K562 (cell line): Measurements from ENCODE around the gene KCNQ4. TPM values are rescaled to one million over a fixed set of nuclear protein-coding genes. Genes with fewer than 3 reads are reported as not detected.

ENCODE experiments used
- ATAC-seq: fragments of 200-7000 bp; cut with Tn5 transposase; 3 replicates; pipeline ENCODE4 v1.9.1; 2020; ENCODE audit warnings: moderate library complexity
- BruUV-seq: library from RNA; stranded (reverse); fragments of 400-500 nt; replicated peaks from 2 replicates; lab custom pipeline; 2021; lab: Mats Ljungman, UMichigan
- CTCF ChIA-PET: fragments of 300-600 bp; formaldehyde crosslinking; extraction: SDS; loops from one replicate; lab custom pipeline; 2021; ENCODE audit warnings: low intra/inter-chr PET ratio; lab: Yijun Ruan, JAX
- POLR2A ChIA-PET: fragments of 300-600, 350-650 bp; sonication (Branson Sonifier 250); formaldehyde crosslinking; extraction: SDS; loops from one replicate; lab custom pipeline; 2021; ENCODE audit warnings: antibody characterized with exemption, inconsistent platforms; lab: Yijun Ruan, JAX
- DNase-seq, 4 experiments: peaks; one replicate each; pipeline versions ENCODE4 v3.0.0 to v3.0.0-alpha.2; 2011 to 2018; ENCODE audit warnings: low spot score in 3 of 4, mixed read lengths in 3 of 4; ENCODE audit errors: extremely low read depth in 1 of 4
- FAIRE-seq: peaks from 2 replicates; lab custom pipeline; 2011; peaks lifted over from hg19 to GRCh38; lab: Jason Lieb, UNC
- H2AFZ ChIP-seq: 2 replicates; pipeline ENCODE4 v1.6.0; 2011; ENCODE audit warnings: low read depth, low read length, control low read depth, inconsistent platforms
- H3K27ac ChIP-seq: fragments of 200-600 bp; 3 replicates; pipeline ENCODE4 v1.8.0; 2011; ENCODE audit warnings: low read depth, mild to moderate bottlenecking, control low read depth, inconsistent platforms, low read length, moderate library complexity, mixed read lengths; ENCODE audit errors: extremely low read depth
- H3K27me3 ChIP-seq, 2 experiments: fragments of 300-600 bp in 1 of 2; 2 replicates in 1 of 2; 3 replicates in 1 of 2; pipeline versions ENCODE4 v1.6.0 to v1.8.0; 2011; ENCODE audit warnings: inconsistent platforms in 2 of 2, low read length in 2 of 2, mild to moderate bottlenecking in 1 of 2, mixed read lengths in 1 of 2, moderate library complexity in 1 of 2; ENCODE audit not compliant: control insufficient read depth in 2 of 2, insufficient read depth in 2 of 2
- H3K36me3 ChIP-seq: fragments of 300-600 bp; 3 replicates; pipeline ENCODE4 v1.8.0; 2011; ENCODE audit warnings: mild to moderate bottlenecking, low read length, inconsistent platforms; ENCODE audit not compliant: control insufficient read depth, insufficient read depth
- H3K4me1 ChIP-seq, 2 experiments: fragments of 200-600 bp in 1 of 2; replicated peaks in 1 of 2; 2 replicates in 1 of 2; 3 replicates in 1 of 2; pipeline versions ENCODE4 v1.5.1 to v1.8.0; 2011; ENCODE audit warnings: inconsistent platforms in 2 of 2, low read length in 2 of 2, mild to moderate bottlenecking in 1 of 2, mixed read lengths in 1 of 2, moderate library complexity in 1 of 2; ENCODE audit not compliant: control insufficient read depth in 2 of 2, insufficient read depth in 2 of 2
- H3K4me2 ChIP-seq: 2 replicates; pipeline ENCODE4 v1.6.1; 2011; ENCODE audit warnings: low read length, control low read depth, inconsistent platforms, mixed read lengths; ENCODE audit not compliant: insufficient read depth
- H3K4me3 ChIP-seq: fragments of 200-600 bp; sonication (generic), shearing (Covaris generic); 2 replicates; pipeline ENCODE4 v1.5.1; 2016; ENCODE audit warnings: control low read depth, inconsistent platforms
- H3K79me2 ChIP-seq: fragments of 200-600 bp; 3 replicates; pipeline ENCODE4 v1.8.0; 2011; ENCODE audit warnings: low read length, inconsistent platforms; ENCODE audit not compliant: control insufficient read depth, insufficient read depth
- H3K9ac ChIP-seq, 2 experiments: 2 replicates each; pipeline versions ENCODE4 v1.6.0 to v1.6.1; 2011; ENCODE audit warnings: low read depth in 2 of 2, low read length in 2 of 2, control low read depth in 1 of 2, inconsistent platforms in 1 of 2, mild to moderate bottlenecking in 1 of 2, mixed read lengths in 1 of 2; ENCODE audit not compliant: insufficient read depth in 1 of 2
- H3K9me1 ChIP-seq: one replicate; pipeline ENCODE4 v1.6.0; 2011; ENCODE audit warnings: inconsistent platforms, mild to moderate bottlenecking, low read length, moderate library complexity; ENCODE audit not compliant: control insufficient read depth, insufficient read depth
- H3K9me3 ChIP-seq: replicated peaks from 2 replicates; pipeline ENCODE4 v1.5.1; 2011; ENCODE audit warnings: low read depth, low read length, inconsistent platforms; ENCODE audit not compliant: control insufficient read depth, insufficient read depth
- H4K20me1 ChIP-seq: replicated peaks from 2 replicates; pipeline ENCODE4 v1.6.1; 2011; ENCODE audit warnings: low read length, inconsistent platforms, mixed read lengths; ENCODE audit not compliant: control insufficient read depth, insufficient read depth
- CBX1 ChIP-seq: sonication (generic); IDR thresholded peaks from 2 replicates; pipeline ENCODE4 v1.6.1; 2016; ENCODE audit warnings: antibody characterized with exemption, low read depth, mild to moderate bottlenecking
- CLOCK ChIP-seq: fragments of 250-450 bp; sonication (Bioruptor Pico); IDR thresholded peaks from 2 replicates; pipeline ENCODE4 v1.4.0; 2020; ENCODE audit warnings: mild to moderate bottlenecking, moderate library complexity, borderline replicate concordance
- MYC ChIP-seq, 2 experiments: fragments of 250-450 bp in 1 of 2; sonication (Bioruptor Pico) in 1 of 2; IDR thresholded peaks; 2 replicates each; pipeline versions ENCODE4 v1.5.1 to v1.6.1; 2012 to 2021; ENCODE audit warnings: low read depth in 2 of 2, borderline replicate concordance in 1 of 2, improper control_type of control experiment in 1 of 2, low read length in 1 of 2, mild to moderate bottlenecking in 1 of 2, moderate library complexity in 1 of 2
- NBN ChIP-seq: fragments of 450-650 bp; IDR thresholded peaks from 2 replicates; pipeline ENCODE4 v1.6.1; 2016; ENCODE audit warnings: low read depth, mild to moderate bottlenecking
- POU5F1 ChIP-seq: fragments of 150-350 bp; IDR thresholded peaks from 2 replicates; pipeline ENCODE4 v1.6.1; 2014; ENCODE audit warnings: borderline replicate concordance, low read length, low read depth, mild to moderate bottlenecking; ENCODE audit not compliant: partially characterized antibody
- RB1 ChIP-seq: fragments of 450-650 bp; IDR thresholded peaks from 2 replicates; pipeline ENCODE4 v1.6.1; 2017; ENCODE audit warnings: low read depth, mild to moderate bottlenecking
- RBBP5 ChIP-seq: fragments of 200-600 bp; sonication (generic); IDR thresholded peaks from 2 replicates; pipeline ENCODE4 v1.6.1; 2012; ENCODE audit warnings: borderline replicate concordance, mild to moderate bottlenecking, low read length, control low read depth, inconsistent platforms; ENCODE audit not compliant: insufficient read depth, poor library complexity, severe bottlenecking
- SMARCE1 ChIP-seq: fragments of 450-650 bp; IDR thresholded peaks from 2 replicates; pipeline ENCODE4 v1.7.1; 2016; ENCODE audit warnings: mild to moderate bottlenecking
- TARDBP ChIP-seq: fragments of 450-650 bp; IDR thresholded peaks from 2 replicates; pipeline ENCODE4 v1.6.1; 2016
- ZBTB1 ChIP-seq: sonication (generic); formaldehyde crosslinking; IDR thresholded peaks from 2 replicates; pipeline ENCODE4 v1.8.1; 2023; ENCODE audit warnings: missing genetic modification reagents, low read depth, mild to moderate bottlenecking, borderline replicate concordance
- ZKSCAN8 ChIP-seq: fragments of 200-800 bp; sonication (Bioruptor generic); IDR thresholded peaks from 2 replicates; pipeline ENCODE4 v1.6.1; 2016; ENCODE audit warnings: missing genetic modification characterization, missing compliant biosample characterization
- ZNF586 ChIP-seq: fragments of 450-650 bp; formaldehyde crosslinking; conservative IDR thresholded peaks from 2 replicates; pipeline ENCODE4 v1.4.0; 2020; ENCODE audit warnings: mild to moderate bottlenecking, moderate library complexity
- WGBS: fragments of 100-300 bp; shearing (Covaris generic); methylation state at CpG from one replicate; pipeline ENCODE4 v1.1.6; 2016; ENCODE audit warnings: low coverage, mixed read lengths; ENCODE audit not compliant: insufficient coverage; ENCODE audit errors: missing lambda C conversion rate; 5-methylcytosine and 5-hydroxymethylcytosine counted together
- in situ Hi-C: fragments of 300-500 bp; cut with MboI; formaldehyde crosslinking; loops from 4 replicates; pipeline ENCODE4 v1.15.0; 2018; ENCODE audit warnings: inconsistent platforms, mixed read lengths
- intact Hi-C: fragments of 100-400 bp; cut with micrococcal nuclease; formaldehyde crosslinking; loops from 2 replicates; pipeline ENCODE4 v1.14.2; 2022
- polyA plus RNA-seq, 8 experiments: library from polyadenylated mRNA; depleted of rRNA in 4 of 8; stranded (reverse) in 5 of 8; unstranded in 3 of 8; fragments of >200 nt; fragmentation: Nextera tagmentation in 2 of 8; fragmentation: Illumina TruSeq in 1 of 8; extraction: Ambion mirVana in 2 of 8; extraction: Trizol in 1 of 8; gene quantifications; 2 replicates each; pipeline versions ENCODE4 v1.2.1 to v1.2.3, GENCODE V29; 2011 to 2014; ENCODE audit warnings: inconsistent platforms in 1 of 8, missing spikeins in 1 of 8
- total RNA-seq, 7 experiments: library from RNA; depleted of rRNA in 6 of 7; stranded (reverse); fragments of >200 nt in 6 of 7; fragmentation: Illumina TruSeq in 2 of 7; extraction: Trizol in 2 of 7; gene quantifications; 2 replicates each; pipeline versions ENCODE4 v1.2.1 to v1.2.3, GENCODE V29; 2011 to 2021; ENCODE audit warnings: low replicate concordance in 1 of 7
- TF ChIP-seq, protein P1 (sequence below): sonication (generic); formaldehyde crosslinking; IDR thresholded peaks from 2 replicates; pipeline ENCODE4 v1.4.0; 2020; ENCODE audit warnings: mild to moderate bottlenecking, missing genetic modification reagents

The KCNQ4 gene
- total and polyA plus RNA-seq, 9 of the 15 experiments (the other 6 are each of a cell fraction or from before 2014, with no cell fraction given) = 0.07 to 4.1 (median 0.79) TPM

DNA sequence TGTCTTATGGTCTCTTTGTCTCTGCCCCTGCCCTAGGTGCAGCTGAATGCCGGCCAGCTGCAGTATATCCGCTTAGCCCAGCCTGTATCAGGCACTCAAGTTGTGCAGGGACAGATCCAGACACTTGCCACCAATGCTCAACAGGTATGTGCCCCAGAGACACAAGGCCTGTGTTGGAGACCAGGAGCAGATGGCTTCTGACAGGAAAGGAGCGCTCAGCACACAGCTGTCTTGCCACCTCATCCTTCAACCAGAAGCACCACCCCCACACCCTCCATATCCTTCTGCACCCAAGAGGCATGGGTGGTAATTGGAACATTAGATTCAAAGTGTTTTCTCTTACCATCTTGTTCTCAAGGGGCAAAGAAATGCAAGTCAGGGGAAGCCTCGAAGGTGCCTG is 17.0 kb upstream of the KCNQ4 start:
- Histone ChIP-seq H3K9ac (no peak overlapping the region), H3K4me2 (no peak overlapping the region), H3K27ac (no peak overlapping the region), H3K79me2 (no peaks in the 10 kb centered on the region), H3K36me3 (peaks cover 94% of the 10 kb centered on the region), H3K9me1 (no peaks in the 10 kb centered on the region), H4K20me1 (no peaks in the 10 kb centered on the region), H3K4me1 (no peaks in the 10 kb centered on the region; a peak in 1 of 5 replicates), H2AFZ (no peak overlapping the region), H3K9me3 (no peaks in the 10 kb centered on the region), H3K27me3 (no peaks in the 10 kb centered on the region), H3K4me3 (no peak overlapping the region)
- POLR2A ChIA-PET = interaction anchor here (0.6 to 2.6 kb wide), 6 partner anchors 8 to 188 kb away, joined by 3 to 10 read pairs (median 3); no protein-coding TSS in a partner anchor
- in situ Hi-C loops = no loop called here
- CTCF ChIA-PET = no interaction called here
- no TSS peak for BruUV-seq
- WGBS = 95% methylated on average over 4 of the region's 4 CpGs
- no peak for TF ChIP-seq ZBTB1 (CRISPR knock-in tag)
- TF ChIP-seq SMARCE1 = no peak
- TF ChIP-seq POU5F1 = no peak
- TF ChIP-seq ZKSCAN8 (CRISPR knock-in tag) = no peak
- TF ChIP-seq MYC (IDR thresholded peaks at IDR 0.05; ENCODE audit: low read depth, low read length) = no peak
- no peak for TF ChIP-seq MYC (CRISPR knock-in tag; IDR thresholded peaks at IDR 0.05; ENCODE audit: borderline replicate concordance, low read depth)
- no peak for TF ChIP-seq ZNF586 (CRISPR knock-in tag)
- TF ChIP-seq TARDBP = no peak
- no peak for TF ChIP-seq RB1
- TF ChIP-seq, protein P1, sequence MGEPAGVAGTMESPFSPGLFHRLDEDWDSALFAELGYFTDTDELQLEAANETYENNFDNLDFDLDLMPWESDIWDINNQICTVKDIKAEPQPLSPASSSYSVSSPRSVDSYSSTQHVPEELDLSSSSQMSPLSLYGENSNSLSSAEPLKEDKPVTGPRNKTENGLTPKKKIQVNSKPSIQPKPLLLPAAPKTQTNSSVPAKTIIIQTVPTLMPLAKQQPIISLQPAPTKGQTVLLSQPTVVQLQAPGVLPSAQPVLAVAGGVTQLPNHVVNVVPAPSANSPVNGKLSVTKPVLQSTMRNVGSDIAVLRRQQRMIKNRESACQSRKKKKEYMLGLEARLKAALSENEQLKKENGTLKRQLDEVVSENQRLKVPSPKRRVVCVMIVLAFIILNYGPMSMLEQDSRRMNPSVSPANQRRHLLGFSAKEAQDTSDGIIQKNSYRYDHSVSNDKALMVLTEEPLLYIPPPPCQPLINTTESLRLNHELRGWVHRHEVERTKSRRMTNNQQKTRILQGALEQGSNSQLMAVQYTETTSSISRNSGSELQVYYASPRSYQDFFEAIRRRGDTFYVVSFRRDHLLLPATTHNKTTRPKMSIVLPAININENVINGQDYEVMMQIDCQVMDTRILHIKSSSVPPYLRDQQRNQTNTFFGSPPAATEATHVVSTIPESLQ (CRISPR knock-in tag) = no peak
- no peak for TF ChIP-seq RBBP5
- TF ChIP-seq CBX1 = no peak
- no peak for TF ChIP-seq CLOCK
- TF ChIP-seq NBN = no peak
- intact Hi-C loops = no loop called here
- ATAC-seq = no peak
- DNase-seq = no peak
- FAIRE-seq = no peak
